NCI-H1048 (cell line): ENCODE results near the gene CD300E.
"Not testable (repeated sequence)": the region's sequence is repeated elsewhere in the genome, so short reads cannot be mapped to it uniquely, and the experiment has no call there.

ENCODE experiments used
- DNase-seq: peaks from one replicate; lab custom pipeline; 2025; lab: John Stamatoyannopoulos, UW

The CD300E gene, protein sequence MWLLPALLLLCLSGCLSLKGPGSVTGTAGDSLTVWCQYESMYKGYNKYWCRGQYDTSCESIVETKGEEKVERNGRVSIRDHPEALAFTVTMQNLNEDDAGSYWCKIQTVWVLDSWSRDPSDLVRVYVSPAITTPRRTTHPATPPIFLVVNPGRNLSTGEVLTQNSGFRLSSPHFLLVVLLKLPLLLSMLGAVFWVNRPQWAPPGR

DNA sequence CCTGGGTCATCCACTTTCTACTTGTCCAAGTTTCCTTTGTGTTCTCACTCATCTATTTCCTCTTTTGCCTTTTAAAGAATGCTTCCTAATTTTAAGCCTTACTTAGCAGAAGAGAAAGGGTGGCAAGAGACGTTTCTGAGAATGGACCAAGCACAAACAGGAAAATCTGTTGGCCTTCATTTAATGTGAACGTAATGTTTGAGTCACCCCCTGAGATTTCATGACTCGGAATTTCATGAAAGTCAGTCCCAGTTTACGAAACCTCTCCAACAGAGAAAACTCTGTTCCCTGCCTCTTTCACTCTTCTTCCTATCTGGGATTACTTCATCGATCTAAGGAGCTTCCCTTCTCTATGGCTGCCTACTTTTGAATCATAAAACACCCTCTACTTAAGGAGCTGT lies at the start of gene CD300E:
CD300E (minus strand) TSS at position 46 of the 401 bp plus-strand sequence. CDS start 117 bp downstream, outside the sequence.
- no peak for DNase-seq

DNA sequence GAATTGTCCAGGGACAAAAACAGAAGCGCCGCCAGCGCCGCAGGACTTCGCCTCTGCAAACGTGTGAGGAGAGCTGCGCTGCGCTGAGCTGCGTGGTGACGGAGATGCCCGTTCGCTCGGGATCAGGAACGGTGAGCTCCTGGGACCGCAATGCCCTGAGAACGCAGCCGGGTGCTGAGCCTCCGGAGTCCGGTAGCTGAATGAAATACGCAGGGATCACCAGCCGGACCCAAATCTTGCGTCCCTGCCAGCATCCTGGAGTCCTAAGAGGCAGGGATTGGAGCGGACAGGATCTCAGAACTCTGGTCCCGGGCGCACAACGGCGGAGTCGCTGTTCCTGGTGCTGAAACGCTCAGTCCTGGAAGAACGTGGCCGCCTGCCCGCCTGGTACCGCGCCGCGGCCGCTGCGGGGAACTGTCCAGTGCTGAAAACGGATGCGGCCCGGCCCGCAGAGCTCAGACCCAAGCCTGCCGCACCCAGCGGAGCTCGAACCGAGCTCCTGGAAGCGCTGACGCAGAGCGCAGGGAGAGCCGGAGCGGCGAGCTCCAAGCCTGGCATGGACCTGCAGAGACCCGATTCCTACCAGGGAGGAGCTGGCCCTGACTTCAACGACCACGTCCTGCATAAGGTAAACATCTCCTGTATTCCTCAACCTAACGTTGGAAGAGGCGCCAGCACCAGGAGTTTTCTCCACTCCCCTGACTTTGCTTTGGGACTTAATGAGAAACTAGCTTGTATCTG lies 47.7 kb upstream of the CD300E start:
- DNase-seq = peak; percentile 44

DNA sequence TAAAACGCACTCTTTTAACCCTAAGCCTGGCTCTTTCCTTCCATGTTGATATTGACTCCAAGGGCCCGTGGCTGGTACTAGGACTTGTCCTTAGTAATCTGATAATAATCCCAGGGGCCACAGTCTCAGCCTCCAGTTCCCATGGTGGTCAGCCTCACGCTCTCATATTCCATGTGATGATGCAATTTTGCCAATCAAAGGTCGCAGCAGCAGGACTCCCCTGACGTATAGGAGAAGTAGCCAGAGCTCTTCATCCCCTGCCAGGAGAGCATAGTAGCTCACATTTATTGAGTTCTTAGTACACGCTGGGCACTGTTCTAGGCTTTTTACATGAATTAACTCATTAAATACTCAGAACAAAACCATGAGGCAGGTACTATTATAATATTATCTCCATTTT lies 46.8 kb upstream of the CD300E start:
- DNase-seq = no peak

DNA sequence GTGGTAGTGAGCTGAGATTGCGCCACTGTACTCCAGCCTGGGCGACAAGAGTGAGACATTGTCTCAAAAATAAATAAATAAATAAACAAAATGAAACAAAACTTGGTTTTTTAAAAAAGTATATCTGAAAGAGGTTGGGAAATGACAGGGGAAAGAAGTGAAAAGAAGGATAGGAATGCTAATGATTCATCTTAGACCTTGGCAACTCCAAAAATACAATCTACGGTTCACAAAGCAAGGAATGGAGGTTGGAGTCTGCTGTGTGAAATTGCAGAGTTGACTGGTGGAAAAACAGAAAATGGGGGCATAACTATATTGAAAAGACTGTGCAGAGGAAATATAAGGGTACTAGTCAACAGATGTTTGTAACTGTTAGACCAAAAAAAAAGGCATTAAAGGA lies 40.0 kb upstream of the CD300E start:
- DNase-seq = no peak

DNA sequence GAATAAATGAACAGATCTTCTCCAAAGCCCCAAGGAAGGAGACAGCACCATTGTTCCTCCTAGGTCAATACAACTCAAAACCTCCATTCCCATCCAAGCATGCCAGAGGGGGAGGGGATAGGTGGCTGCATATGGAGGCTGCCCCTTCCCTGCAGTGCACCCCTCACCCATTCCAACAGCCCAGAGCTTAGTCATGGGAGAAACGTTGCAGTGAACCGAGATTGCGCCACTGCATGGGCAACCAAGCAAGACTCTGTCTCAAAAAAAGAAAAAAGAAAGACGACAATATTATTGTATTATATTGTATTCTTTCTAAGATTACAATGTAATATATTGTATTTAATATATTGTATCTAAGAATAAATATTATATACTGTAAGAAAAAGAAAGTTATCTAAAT lies 36.4 kb upstream of the CD300E start:
- DNase-seq = no peak

DNA sequence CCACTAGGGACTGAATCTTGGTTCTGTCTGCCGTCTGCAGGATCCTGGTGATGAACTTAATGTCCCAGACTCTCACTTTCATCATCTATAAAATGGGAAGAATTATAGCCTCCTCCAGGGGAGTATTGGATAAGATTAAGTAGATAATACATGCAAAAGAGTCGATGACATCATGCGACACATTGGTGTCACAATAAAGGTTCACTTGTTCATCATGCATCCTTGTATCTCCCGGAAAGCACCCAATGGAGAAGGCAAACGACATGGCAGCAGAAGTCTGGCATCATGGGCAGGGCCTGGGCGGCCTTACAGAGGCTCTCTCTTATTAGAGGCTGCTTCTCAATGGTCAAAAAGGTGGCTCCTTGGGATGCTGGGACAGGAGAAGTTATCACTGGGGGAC lies 35.1 kb upstream of the CD300E start:
- DNase-seq = no peak

DNA sequence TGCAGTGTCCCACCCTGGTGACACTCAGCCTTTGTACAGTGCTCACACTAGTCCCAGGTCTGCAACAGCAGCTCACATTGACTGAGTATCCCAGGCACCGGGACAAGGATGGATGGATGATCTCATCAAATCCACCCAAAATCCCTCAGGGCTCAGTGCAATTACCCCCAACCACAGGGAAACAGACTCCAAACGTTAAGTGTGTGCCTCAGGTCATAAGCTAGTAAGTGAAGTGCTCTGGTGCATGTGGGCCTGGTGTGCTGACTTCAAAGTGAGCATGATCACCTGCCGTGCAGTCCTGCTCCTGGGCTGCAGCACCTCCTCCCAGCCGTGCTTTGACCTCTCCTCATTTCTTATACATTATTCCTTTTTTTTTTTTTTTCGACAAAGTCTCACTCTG lies 31.2 kb upstream of the CD300E start:
- DNase-seq = no peak

DNA sequence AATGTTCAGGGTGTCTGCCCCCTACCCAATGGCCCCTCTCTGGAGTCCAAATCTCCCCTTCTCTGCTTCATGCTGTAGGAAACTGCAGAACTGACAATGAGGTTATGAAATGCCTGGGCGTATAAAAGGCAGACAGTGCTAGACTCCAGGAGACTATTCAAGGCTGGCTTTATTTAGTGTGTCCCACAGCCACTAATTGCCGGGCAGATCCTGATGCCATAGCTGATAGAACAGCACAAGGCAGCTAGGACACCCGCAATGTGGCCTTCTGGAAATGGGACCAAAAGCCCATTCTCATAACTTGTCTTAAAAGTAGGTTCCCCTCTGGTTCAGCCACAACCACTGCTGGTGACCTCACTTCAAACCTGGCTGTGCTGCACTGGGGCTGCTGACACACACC lies 28.5 kb upstream of the CD300E start:
- DNase-seq = no peak

DNA sequence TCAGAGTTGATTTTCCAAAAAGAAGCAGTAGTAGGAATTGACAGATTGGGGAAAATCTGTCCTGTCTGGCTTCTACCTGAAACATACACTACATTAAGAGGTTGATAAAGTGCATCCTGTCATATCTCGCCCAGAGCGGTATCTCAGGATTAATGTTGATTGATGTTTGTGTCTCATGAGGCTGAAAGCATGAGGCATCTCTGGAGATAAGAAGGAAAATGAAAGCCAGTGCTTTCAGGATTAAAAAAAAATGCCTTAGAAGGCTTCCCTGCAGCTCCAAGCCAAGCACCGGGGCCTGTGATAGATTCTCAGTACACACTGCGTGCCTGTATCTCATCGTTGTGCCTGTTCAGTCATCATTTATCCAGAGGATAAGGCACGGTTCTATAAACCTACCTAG lies 26.4 kb upstream of the CD300E start:
- no peak for DNase-seq

DNA sequence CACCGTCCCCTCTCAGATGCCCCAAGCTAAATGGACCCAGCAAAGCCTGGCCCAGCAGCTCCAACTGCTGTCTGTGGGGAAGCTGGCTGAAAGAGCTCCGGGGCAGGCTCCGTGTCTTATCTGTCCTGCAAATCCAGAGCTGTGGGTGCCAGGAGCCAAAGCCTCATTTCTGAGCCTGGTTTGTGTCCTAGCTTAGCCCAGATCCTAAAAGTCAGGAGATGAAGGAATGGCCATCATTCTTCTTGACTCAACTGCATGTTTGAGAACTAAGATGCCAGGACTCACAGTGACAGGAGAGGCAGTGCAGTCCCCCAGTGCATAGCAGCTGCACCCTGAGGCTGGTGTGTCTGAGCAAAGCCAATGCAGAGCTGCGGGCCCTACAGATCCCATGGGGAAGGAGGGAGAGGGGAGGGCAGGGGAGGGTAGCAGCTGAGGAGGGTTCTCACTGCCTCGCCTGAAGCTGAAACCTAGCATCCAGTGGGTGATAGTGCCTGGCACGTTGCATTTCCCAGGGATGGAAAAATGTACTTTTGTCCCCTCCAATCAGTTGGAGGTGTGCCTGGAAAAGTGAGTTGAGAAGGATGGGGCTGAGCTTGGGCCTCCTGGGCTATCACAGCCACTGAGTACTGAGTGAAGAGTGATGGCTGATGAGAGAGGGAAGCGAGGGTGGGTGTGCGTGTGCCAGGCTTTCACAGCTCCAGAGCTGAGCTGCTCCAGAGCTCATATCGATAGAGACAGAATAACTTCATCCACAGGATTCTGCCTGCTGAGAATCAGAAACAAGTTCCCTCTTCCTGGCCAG lies 24.5 kb upstream of the CD300E start:
- no peak for DNase-seq

DNA sequence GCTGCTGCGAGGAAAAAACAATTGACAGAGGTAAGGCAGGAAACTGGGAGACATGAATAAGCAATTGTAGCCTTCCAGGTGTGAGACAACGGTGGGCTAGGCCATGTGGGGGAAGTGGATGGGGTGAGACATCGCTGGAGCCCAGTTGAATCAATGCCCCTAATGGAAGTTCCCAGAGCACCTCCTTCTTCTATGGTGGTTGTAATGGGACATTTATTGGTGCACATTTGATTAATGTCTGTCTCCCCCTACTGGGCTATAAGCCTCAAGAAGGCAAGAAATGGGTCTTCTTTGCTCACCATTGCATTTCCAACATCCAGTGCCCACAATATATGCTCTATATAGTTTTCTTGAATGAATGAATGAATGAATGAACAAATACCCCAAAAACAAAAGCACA lies 22.7 kb upstream of the CD300E start:
- no peak for DNase-seq

DNA sequence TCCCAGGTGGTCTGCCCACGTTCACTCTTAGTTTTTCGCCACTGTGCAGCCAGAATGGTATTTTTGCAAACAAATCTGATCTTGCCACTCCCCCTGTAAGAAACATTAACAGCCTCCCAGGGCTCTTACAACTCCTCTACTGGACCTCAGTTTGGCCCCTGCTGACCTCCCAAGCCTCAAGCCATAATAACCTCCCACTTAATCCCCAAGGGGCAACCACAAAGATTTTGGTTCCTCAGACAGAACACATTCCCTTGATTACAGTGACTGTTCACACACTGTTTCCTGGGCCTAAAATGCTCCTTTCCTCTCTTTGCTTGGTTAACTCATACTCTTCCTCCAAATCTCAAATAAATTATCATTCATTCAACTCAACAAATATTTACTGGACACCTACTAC lies 21.5 kb upstream of the CD300E start:
- DNase-seq = no peak

DNA sequence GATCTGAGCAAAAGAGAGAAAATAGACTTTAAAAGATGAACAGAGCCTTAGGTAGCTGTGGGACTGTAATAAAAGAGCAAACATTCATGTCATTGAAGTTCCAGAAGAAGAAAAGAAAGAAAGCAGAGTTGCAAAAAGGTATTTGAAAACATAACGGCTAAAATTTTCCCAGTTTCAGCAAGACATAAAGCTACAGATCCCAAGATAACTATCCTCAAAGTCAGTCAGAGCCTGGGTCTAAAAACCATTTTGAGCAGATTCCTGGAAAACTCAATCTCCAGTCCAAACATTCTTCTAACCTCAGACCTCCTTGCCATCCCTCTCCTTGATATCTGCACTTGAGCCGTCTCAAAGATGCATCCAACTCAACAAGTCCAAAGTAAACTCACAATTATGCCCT lies 20.9 kb upstream of the CD300E start:
- DNase-seq = no peak

DNA sequence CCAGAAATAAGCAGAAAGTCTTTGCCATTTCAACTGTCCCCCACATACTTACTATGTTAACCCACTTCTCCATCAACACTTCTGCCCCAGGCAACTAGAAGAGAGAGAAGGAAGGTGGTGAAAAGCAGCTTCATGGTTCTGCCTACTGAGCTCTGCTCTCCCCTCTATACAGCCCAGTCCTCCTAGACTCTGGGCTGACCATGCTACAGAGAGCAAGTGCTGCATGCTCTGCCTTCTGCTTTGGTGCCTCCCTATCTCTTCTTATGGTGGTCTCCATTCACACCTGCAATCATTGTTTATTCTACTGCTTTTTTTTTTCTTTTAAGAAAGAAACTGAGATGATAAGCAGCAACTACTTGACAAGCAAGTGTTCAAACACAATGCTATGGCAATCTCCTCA lies 20.3 kb upstream of the CD300E start:
- DNase-seq = no peak

DNA sequence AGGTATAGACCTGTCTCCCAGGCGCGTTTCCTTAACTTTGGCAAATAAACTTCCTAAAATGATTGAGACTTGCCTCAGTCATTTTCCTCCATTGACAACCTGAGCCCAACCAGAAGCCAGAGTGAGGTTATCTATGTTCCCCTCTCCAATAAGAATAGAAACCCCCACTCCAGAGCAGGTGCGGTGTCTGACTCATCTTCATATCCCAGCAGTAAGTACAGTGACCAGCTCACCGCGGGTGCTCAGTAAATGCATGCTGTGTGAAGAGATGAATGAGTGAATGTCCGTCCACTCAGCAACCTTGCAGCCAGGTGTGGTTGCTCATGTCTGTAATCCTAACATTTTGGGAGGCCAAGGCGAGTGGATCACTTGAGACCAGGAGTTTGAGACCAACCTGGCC lies 19.5 kb upstream of the CD300E start:
- DNase-seq = no peak

DNA sequence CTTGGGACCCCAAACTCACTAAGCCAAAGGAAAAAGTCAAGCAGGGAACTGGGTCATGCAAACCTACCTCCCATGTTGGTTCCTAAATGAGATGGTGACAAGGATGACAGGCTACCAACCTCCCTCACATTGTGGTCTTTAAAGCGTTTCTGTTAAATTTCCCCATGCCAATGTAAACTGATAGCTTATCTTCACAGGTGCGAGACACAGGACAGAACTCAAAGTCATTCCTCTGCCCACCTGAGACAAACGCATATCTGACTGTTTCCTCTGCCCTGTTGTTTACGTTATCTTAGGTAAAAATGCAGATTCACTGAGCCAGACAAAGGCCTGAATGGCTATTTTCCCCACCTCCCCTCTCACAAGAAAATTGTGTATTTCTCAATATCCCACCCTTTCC lies 19.0 kb upstream of the CD300E start:
- no peak for DNase-seq

DNA sequence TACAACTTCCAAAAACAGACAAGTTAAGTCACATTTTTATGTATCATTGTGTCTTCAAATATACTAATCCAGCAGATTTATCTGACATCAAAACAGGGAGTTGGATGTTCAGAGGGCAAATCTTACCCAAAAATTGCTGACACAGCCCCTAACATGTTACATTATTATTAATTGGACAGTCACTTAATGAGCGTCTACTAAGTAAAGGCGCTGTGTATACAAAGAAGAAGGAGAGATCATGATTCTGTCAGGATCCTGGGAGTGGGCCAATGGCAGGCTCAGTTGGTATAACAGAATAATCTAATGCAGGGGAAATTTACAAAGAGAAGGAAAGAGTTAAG lies 18.4 kb upstream of the CD300E start:
- no peak for DNase-seq

DNA sequence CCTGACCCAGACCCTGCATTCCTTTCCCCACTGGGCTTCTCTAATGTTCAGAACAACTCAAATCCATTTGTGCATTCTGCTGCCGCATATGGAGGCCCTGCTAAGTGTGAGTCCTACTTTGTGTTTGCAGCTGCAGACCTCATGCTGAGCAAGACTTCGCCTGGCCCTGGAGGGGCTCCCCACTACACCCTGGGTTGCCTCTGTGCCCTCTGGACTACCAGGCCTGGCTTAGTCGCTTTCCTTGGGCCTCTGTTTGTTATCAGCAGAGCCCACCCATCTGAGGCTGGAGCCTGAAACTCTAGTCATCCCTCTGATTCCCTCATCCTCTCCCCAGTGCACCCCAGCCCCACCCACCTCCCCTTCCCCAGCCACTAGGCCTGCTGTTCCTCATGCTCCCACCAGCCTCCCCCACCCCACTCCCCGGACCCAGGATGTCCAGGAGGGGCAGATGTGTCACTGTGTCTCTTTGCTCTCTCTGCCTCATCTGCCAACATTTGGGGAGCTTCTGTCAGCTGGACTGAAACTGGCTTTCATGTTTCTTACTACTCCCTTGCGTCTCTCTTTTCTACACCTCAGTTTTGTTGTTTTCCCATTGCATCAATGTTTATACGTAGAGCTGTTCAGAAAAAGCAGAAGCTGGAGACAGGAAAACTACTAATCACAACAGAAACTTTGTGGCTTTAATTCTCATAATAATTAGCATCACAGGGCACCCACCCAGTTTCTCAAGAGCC lies 17.9 kb upstream of the CD300E start:
- no peak for DNase-seq

DNA sequence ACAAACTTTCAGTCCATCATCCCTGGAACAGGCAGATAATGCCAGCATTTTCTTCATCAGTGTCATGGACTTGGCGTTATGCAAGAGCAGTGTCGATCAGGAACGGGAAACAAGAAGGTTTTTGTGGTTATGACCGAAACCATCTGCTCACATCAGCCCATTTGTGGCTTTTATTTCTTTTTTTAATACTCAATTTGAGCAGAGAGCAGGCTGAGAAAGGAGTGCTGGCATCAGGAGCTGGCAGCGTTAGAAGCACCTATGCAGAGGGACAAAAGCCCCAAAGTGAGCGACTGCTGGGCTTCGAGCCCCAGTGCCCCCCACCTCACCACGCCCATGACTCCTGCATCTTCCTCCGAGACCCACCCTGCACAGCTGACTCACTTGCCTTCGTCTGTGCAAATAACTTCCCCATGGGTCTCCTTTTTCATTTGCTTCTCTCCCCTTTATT lies 16.2 kb upstream of the CD300E start:
- DNase-seq = no peak

DNA sequence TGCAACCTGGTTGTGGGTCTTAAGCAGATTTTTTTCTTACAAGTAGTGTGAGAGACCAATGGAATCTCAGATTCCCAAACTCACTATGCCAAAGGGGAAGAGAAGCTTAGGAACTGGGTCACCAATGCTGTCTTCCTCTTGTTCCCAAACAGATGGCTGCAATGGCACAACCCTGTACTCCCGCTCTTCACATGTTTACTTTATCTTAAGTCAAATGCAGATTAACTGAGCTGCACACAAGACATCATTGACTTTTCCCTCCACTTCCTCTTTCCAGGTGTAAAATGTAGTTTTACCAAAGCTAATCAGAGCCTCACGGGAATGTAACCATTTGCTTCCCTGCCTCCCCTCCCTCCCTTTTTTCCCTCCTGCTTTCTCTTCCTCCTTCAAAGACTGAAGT lies 14.4 kb upstream of the CD300E start:
- no peak for DNase-seq

DNA sequence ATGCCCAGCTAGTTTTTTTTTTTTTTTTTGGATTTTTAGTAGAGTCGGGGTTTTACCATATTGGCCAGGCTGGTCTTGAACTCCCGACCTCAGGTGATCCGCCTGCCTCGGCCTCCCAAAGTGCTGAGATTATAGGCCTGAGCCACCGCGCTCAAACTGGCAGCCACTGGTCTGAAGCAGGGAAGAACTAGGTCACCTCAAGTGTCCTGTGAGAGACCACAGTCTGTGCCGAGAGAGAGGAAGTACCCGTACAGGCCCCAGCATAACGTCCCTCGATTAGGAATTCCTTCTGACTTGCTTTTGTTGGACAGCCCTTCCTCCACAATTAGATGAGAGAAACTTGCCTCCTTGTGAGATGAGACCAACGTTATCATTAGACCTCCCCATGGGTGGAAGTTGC lies 13.7 kb upstream of the CD300E start:
- DNase-seq = no peak

DNA sequence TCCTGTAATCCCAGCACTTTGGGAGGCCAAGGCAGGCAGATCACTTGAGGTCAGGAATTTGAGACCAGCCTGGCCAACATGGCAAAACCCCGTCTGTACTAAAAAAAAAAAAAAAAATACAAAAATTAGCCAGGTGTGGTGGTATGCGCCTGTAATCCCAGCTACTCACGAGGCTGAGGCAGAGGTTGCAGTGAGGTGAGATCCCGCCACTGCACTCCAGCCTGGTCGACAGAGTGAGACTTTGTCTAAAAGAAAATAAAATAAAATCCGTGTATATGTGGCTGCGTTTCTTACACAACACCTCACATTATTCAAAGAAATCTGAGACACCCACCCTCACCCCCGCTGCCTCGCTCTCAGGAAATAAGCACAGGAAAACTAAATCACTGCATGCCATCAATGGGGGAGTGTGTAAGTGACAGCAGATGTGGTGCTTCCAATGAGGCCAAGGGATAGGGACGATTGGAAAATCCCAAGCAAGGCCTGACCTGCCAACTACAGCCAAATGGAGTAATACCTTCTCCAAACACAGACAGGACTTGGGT lies 13.1 kb upstream of the CD300E start:
- DNase-seq = not testable (repeated sequence)
